CD4-positive, alpha-beta T cell treated with Interleukin-10 for 1 hour (primary cell): Measurements from ENCODE around the gene TFEC.
"Not testable (repeated sequence)": the region's sequence is repeated elsewhere in the genome, so short reads cannot be mapped to it uniquely, and the experiment has no call there.

Experiments
- DNase-seq: peaks from one replicate; pipeline ENCODE4 v3.0.0-alpha.2; 2020

TFEC gene, protein sequence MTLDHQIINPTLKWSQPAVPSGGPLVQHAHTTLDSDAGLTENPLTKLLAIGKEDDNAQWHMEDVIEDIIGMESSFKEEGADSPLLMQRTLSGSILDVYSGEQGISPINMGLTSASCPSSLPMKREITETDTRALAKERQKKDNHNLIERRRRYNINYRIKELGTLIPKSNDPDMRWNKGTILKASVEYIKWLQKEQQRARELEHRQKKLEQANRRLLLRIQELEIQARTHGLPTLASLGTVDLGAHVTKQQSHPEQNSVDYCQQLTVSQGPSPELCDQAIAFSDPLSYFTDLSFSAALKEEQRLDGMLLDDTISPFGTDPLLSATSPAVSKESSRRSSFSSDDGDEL

DNA sequence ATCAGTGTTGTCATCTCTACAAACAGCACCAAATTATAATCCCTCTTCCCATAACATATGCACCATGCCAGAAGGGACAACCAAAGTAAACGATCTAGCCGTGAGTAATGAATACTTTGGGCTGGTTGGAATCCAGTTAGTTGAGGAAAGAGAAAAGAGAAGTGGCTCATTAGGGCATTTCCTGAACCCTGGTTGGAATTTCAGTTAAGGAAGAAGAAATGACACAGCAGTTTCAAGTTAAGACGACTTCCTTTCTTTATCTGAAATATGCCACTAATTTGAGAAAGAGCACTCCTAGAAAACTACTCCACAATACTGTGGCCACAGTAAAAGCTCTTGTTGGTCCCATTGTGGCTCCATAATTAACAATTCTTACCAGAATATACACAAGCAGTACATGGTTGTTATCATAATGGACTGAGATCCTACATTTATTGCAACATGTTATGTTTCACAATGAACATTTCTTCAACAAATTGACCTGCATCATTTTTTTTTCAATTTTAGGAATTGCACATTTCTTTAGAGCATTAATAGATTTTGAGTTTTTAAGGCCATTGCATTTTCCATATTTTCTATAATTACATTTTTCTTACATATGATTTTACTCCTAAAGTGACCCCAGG, at the start of gene TFEC:
TSS of gene TFEC (minus strand) at position 113 of the 626 bp plus-strand sequence. CDS start 46,322 bp downstream, outside the sequence.
- no peak for DNase-seq

DNA sequence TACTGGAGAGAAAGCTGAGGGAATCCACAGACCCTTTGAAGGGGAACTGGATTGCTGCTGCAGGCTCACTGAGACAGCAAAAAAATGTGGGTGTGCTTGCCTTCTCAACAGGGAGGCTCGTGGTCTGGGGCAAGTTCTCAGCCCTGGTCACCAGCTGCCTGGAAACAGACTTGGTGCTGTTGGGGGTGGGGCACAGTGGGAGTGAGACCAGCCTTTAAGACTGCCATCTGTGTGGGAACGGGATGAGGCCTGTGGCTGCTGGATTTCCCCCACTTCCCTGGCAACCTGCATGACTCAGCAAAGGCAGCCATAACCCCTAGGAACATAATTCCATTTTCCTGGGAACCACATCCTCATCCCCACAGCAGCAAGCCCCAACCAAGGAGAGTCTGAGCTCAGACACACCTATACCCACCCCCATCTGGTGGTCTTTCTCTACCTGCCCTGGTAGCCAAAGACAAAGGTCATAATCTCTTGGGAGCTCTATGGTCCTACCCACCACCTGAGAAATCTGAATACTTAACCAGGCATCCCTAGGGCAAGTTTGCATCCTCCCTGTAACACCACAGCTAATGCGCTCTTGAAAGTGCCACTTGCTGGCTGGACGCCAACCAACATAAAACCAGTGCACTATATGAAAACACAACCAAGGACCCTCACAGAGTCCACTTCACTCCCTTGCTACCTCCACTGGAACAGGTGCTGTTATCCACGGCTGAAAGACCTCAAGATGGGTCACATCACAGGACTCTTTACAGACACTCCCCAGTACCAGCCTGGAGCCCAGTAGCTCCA, 45.0 kb upstream of the TFEC start:
- DNase-seq = no peak

DNA sequence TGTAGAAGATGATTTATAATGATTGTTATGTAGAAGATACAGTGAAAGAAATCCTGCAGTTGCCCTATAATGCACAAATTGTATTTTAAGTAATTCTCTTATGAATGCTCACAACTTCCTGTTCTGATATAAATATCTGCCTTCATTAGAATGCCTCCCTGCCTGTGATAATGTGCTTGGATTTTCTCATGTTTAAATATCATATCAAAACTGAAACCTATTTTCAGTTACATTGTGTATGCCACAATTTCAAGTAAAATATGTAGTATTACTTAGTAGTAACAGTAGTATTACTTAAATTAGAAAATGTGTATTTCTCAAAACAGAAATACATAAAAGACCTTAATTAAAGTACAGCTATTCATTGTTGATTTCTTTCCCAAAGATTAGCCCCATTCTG, 41.1 kb upstream of the TFEC start:
- DNase-seq = no peak

DNA sequence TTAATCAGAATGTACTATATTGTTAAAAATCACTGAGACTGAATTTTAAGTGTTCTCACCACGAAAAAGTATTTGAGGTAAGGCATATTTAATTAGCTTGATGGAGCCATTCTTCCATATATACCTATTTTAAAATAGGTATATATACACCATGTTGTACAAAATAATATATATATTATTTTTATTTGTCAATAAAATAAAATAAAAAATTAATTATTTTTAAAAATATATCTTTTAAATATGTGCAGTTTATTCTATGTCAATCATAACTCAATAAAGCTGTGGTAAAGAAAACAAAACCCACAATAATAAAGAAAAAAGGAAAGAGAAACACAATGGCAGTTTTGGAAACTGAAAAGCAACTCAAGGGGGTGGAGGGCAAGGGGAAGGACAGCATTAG, 33.6 kb upstream of the TFEC start:
- DNase-seq = no peak

DNA sequence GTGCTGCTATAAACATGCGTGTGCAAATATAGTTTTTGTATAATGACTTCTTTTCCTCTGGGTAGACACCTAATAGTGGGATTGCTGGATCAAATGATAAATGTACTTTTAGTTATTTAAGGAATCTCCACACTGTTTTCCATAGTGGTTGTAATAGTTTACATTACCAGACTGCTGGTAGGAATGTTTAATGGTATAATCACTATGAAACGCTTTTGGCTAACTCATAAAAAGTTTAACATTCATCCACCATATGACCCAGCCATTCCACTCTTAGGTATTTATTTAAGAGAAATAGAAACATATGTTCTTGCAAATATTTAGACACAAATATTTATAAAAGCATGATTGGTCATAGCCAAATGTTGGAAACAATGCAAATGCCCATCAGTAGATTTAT, 32.1 kb upstream of the TFEC start:
- DNase-seq = no peak

DNA sequence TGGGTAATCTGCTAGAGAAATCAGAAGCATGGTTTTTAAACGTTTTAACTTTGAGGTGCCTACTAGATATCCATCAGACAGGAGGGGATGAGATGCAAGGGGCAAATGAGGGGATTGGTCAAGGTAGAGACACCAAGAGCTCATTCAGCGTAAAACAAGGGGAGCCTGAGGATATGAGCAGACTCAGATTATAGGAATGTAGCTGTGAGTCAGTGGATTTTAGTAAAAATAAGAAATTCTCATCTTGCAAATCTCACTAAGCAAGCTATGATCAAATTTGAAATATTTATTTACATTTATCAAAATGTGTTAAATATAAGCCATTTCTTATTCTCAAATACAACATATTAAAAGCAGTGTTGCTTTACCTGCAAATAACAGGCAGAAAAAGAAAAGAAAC, 21.4 kb upstream of the TFEC start:
- DNase-seq = no peak

DNA sequence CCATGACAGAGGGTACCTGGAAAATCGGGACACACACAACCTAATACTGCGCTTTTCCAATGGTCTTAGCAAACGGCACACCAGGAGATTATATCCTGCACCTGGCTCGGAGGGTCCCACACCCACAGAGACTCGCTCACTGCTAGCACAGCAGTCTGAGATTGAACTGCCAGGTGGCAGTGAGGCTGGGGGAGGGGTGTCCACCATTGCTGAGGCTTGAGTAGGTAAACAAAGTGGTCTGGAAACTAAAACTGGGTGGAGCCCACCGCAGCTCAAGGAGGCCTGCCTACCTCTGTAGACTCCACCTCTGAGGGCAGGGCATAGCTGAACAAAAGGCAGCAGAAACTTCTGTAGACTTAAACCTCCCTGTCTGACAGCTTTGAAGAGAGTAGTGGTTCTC, 16.7 kb upstream of the TFEC start:
- not testable (repeated sequence) for DNase-seq

DNA sequence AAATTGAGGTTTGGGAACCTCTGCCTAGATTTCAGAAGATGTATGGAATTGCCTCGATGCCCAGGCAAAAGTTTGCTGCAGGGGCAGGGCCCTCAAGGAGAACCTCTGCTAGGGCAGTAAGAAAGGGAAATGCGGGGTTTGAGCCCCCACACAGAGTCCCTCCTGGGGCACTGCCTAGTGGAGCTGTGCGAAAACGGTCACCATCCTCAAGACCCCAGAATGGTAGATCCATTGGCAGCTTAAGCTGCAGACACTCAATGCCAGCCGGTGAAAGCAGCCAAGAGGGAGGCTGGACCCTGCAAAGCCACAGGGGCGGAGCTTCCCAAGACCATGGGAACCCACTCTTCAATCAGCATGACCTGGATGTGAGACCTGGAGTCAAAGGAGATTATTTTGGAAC, 15.0 kb upstream of the TFEC start:
- DNase-seq = no peak

DNA sequence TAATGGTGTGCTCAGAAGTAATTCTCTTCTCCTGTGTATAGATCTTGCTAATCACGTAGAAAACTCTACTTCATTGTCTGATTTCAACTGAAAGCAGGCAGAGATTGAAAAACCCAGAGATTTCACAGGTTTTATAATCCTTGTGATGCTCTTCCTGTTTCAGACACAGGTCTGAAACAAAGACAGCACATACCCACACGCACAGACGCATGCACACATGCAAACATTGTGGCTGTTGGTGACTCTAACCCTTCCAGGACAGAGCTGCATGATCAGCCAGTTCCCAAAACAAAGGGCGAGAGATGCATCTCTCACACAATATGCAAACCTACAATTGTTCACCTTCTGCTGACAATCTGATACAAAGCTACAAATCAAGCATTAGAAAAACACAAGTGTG, 11.1 kb upstream of the TFEC start:
- no peak for DNase-seq

DNA sequence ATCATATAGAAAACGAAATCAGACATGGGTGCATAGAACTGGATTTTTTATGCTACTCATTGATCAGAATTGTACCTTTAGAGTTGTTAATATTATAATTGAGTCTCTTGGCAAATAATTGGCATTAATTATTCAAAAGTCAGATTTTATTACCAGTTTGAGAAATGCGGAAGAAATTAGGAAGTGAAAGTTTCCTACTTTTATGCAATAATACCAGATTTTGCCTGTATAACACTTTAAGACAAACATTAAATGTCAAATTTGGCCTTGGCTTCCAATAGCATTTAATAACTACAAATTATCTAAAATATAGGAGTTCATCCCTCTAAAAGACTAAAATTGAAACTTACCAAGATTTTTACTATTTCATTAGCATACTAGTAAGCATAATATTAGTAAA, 6.8 kb upstream of the TFEC start:
- no peak for DNase-seq

DNA sequence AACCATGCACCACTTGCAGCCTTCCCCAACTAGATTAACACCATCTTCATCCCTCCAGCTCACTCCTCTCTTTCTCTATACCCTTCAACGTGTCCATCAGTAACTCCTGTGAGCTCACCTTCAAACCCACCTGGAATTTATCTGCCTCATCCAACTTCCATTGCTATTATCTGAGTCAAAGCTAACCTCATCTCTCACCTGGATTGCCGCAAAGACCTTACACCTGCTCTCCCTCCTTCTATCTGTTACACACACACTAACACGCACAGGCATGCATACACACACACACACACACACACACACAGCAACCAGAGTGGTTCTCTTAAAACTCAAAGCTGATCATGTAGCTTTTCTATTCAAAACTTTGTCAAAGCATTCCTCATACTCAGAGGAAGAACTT, 3.8 kb upstream of the TFEC start:
- no peak for DNase-seq

DNA sequence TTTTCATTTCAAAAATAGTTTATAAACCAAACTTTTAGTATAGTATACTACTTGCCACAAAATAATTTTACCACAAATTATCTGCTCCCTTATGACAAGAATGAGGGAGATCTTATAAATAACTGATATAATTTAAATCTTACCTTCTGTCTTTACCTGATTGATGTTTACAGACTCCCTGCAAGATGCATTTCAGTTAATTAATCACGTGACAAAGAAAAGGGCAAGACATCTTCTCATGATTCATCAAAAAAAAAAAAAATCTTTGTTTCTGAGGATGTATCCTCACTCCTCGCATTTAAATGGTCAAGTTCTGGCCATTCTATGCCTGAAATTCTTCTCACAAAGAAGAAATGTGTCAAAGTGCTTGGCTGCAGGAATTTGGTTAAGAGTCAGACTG, 2.3 kb upstream of the TFEC start:
- DNase-seq = no peak

DNA sequence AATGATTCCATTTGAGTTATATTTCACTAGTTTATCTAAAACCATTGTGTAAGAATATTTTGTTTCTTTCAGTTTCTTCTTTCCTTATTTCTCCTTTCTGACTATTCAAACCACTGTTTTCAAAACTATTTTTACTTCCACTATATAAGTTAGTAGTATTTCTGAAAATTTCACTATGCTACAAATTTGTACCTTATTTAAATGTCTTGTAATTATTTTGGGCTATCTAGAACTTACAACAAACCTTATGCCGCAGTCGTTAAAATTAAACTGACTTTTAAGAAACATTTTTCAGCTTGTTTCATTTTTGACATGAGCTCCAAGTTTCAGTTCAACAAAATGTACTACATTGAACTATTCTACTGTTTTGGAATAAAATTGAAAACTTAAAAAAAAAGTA, 1.8 kb downstream of the TFEC start:
- no peak for DNase-seq

DNA sequence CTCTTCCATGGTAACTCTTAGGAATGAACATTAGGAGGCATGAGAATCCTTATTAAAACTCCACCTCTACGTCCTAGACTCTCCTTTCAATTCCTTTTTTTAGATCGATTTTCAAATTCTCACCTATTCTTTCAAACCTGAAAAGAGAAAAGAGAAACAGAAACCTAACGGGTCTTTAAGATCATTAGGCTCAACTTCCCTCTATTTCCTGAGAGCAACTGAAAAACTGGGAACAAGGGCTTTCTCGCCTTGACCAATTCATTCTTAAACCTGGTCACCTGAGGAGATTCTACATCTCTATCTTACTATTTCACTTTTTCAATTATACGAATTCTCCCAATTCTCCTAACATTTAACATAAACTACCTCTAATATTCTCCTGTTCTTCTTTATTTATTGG, 2.8 kb downstream of the TFEC start:
- DNase-seq = no peak

DNA sequence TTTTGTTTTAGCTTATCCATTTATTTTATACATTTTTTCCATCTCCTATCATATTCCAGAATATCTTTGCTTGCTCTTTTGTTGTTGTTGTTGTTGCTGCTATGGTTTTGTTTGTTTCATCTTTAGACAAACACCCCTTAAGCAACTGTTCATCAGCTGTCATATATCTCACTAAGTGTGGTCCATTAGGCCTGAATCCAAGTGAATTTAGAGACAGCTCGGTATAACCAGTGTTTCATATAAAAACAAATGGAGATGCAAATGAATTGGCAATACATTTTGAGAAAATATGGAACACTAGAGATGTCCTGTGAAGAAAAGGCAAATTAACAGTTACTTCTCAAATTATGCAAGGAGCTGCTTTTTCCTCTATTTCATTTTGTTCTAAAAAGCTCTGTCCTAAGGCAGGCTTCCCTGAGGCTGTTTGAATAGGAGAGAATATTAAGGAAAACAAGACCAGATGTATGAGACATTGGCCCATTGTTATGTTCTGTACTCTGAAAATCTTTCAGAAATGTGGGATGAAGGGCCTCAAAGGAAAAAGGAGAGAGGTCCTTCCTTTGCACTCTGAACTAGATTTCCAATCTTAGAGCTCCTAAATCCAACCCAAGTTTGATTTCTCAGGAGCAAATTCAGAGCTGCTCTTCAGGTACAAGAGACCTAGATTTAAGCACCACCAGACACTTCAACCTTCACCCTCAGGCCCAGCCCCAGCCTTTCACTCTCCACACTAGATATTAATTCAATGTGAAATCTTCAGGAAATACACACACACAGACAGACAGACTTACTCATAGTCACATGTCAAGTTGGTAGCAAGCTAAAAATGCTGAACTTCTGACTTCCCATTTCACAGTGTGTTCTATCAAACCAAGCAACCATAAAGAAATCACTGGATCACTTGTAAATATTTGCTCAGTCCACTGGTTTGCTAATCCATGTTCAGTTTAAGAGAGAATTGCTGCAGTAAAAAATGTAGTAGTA, 5.4 kb downstream of the TFEC start:
- no peak for DNase-seq

DNA sequence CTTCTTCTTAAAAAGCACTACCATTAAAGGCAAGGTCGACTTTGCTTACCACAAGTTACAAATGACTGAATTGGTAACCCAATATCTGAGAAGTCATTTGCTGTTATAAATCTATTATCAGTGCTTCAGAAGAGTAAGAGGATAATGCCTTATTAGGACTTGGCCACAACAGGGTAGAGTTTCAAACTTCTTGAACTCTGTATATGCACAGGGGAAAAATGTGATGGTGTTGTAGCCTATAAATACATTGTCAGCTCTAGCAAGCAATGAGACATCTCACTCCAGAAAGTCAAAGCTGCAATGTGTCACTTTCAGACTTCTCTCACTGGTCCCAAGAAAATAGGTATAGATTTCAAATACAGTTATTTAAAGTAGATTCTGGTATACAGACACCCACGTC, 9.3 kb downstream of the TFEC start:
- DNase-seq = no peak

DNA sequence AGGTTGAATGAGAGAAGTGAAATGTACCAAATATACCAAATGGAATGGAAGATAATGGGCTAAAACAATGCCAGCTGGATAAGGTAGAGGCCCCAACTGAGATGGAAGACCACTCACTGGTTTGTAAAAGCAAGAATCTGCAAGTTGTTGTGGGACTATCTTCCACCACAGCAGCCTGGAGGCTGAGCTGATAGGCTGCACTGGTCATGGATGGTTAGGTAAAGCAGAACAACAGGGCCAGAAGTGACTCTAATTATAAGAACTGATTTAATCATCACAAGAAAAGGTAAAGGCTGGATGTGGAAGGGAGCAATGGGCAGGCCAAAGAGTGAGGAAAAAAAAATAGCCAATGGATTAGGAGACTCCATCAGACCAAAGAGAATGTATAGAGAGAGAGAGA, 11.8 kb downstream of the TFEC start:
- no peak for DNase-seq

DNA sequence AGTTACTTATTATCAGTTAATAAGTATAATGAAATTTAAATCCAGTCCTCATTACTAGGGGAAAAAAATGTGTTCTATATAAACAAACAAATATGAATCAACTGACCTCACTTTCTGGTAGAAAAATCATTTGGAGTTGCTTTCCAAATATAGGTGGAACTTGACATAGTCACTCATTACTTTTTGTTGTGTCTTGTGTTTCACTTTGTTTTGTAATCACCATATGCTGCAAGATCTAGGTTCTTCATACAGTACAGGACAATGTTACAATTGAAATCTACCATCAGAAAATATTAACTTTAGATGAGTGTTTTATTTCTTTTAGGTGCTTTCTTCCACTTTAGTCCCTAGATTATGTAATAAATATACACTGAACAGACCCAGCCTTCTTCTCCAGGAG, 16.9 kb downstream of the TFEC start:
- no peak for DNase-seq

DNA sequence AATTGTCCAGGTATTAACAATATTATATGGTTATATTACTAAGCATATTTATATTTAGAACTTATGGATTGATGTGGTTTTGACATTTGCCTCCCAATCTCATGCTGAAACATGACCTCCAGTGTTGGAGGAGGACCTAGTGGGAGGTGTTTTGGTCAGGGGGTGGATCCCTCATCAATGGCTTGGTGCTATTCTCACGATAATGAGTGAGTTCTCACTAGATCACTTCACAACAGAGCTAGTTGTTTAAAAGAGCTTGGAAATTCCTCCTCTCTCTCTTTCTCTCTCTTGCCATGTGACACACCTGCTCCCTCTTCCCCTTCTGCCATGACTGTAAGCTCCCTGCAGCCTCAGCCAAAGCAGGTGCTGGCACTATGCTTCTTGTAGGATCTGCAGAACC, 19.0 kb downstream of the TFEC start:
- DNase-seq = no peak

DNA sequence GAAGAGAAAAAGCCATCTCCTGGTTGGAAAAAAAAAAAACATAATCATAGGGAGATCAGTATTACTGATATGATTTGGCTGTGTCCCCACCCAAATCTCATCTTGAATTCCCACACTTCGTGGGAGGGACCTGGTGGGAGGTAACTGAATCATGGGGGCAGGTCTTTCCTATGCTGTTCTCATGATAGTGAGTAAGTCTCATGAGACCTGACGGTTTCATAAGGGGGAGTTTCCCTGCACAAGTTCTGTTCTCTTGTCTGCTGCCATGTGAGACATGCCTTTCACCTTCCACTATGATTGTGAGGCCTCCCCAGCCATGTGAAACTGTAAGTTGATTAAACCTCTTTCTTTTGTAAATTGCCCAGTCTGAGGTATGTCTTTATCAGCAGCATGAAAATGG, 25.8 kb downstream of the TFEC start:
- DNase-seq = not testable (repeated sequence)

DNA sequence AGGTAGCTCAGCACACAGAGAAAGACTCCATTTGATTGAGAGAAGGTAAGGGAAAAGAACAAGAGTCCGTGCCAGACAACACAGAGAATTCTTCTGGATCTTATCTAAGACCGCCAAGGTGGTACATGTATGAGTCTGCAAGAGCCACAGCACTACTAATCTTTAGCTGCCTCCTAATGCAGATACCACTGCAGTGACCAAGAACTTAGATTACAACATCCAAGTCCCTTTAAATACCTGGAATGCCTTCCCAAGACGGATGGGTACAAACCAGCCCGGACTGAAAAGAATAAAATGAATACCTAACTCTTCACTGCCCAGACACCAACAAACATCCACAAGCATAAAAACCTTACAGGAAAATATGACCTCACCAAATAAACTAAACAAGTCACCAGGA, 33.3 kb downstream of the TFEC start:
- no peak for DNase-seq

DNA sequence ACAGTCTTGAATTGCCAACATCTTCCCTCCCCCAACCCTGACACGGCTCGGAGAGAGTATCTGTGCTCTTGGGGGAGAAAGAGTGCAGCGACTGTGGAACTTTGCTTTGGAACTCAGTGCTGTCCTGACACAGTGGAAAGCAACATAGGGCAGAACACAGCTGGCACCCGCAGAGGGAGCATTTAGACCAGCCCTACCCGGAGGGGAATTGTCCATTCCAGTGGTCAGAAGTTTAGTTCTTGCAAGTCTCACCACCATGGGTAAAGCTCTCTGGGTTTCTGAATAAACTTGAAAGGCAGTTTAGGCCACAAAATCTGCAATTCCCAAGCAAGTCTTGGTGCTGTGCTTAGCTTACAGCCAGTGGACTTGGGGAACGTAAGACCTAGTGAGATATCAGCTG, 34.9 kb downstream of the TFEC start:
- DNase-seq = no peak

DNA sequence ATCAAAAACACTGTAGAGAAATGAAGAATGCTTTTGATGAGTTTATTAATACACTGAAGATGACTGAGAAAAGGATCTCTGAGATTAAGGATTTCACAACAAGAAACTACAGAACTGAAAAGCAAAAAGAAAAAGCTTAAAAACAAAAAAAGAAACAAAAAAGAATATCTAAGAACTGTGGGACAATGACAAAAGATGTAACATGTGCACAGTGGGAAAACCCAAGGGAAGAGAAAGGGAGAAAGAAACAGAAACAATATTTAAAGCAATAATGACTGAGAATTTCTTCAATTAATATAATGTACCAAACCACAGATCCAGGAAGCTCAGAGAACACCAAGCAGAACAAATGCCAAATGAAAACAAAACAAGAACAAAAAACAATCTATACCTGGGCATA, 42.2 kb downstream of the TFEC start:
- DNase-seq = no peak
